K562 (cell line): ENCODE results near the gene COMMD9. TPM values are rescaled to one million over a fixed set of nuclear protein-coding genes. Genes with fewer than 3 reads are reported as not detected.

Experiments
- ATAC-seq: fragments of 200-7000 bp; cut with Tn5 transposase; 3 replicates; pipeline ENCODE4 v1.9.1; 2020; ENCODE audit warnings: moderate library complexity
- BruUV-seq: library from RNA; stranded (reverse); fragments of 400-500 nt; replicated peaks from 2 replicates; lab custom pipeline; 2021; lab: Mats Ljungman, UMichigan
- CTCF ChIA-PET: fragments of 300-600 bp; formaldehyde crosslinking; extraction: SDS; loops from one replicate; lab custom pipeline; 2021; ENCODE audit warnings: low intra/inter-chr PET ratio; lab: Yijun Ruan, JAX
- POLR2A ChIA-PET: fragments of 300-600, 350-650 bp; sonication (Branson Sonifier 250); formaldehyde crosslinking; extraction: SDS; loops from one replicate; lab custom pipeline; 2021; ENCODE audit warnings: antibody characterized with exemption, inconsistent platforms; lab: Yijun Ruan, JAX
- DNase-seq, 4 experiments: peaks; one replicate each; pipeline versions ENCODE4 v3.0.0 to v3.0.0-alpha.2; 2011 to 2018; ENCODE audit warnings: low spot score in 3 of 4, mixed read lengths in 3 of 4; ENCODE audit errors: extremely low read depth in 1 of 4
- FAIRE-seq: peaks from 2 replicates; lab custom pipeline; 2011; peaks lifted over from hg19 to GRCh38; lab: Jason Lieb, UNC
- H2AFZ ChIP-seq: 2 replicates; pipeline ENCODE4 v1.6.0; 2011; ENCODE audit warnings: low read depth, low read length, control low read depth, inconsistent platforms
- H3K27ac ChIP-seq: fragments of 200-600 bp; 3 replicates; pipeline ENCODE4 v1.8.0; 2011; ENCODE audit warnings: low read depth, mild to moderate bottlenecking, control low read depth, inconsistent platforms, low read length, moderate library complexity, mixed read lengths; ENCODE audit errors: extremely low read depth
- H3K27me3 ChIP-seq, 2 experiments: fragments of 300-600 bp in 1 of 2; 2 replicates in 1 of 2; 3 replicates in 1 of 2; pipeline versions ENCODE4 v1.6.0 to v1.8.0; 2011; ENCODE audit warnings: inconsistent platforms in 2 of 2, low read length in 2 of 2, mild to moderate bottlenecking in 1 of 2, mixed read lengths in 1 of 2, moderate library complexity in 1 of 2; ENCODE audit not compliant: control insufficient read depth in 2 of 2, insufficient read depth in 2 of 2
- H3K36me3 ChIP-seq: fragments of 300-600 bp; 3 replicates; pipeline ENCODE4 v1.8.0; 2011; ENCODE audit warnings: mild to moderate bottlenecking, low read length, inconsistent platforms; ENCODE audit not compliant: control insufficient read depth, insufficient read depth
- H3K4me1 ChIP-seq, 2 experiments: fragments of 200-600 bp in 1 of 2; replicated peaks in 1 of 2; 2 replicates in 1 of 2; 3 replicates in 1 of 2; pipeline versions ENCODE4 v1.5.1 to v1.8.0; 2011; ENCODE audit warnings: inconsistent platforms in 2 of 2, low read length in 2 of 2, mild to moderate bottlenecking in 1 of 2, mixed read lengths in 1 of 2, moderate library complexity in 1 of 2; ENCODE audit not compliant: control insufficient read depth in 2 of 2, insufficient read depth in 2 of 2
- H3K4me2 ChIP-seq: 2 replicates; pipeline ENCODE4 v1.6.1; 2011; ENCODE audit warnings: low read length, control low read depth, inconsistent platforms, mixed read lengths; ENCODE audit not compliant: insufficient read depth
- H3K4me3 ChIP-seq: fragments of 200-600 bp; sonication (generic), shearing (Covaris generic); 2 replicates; pipeline ENCODE4 v1.5.1; 2016; ENCODE audit warnings: control low read depth, inconsistent platforms
- H3K79me2 ChIP-seq: fragments of 200-600 bp; 3 replicates; pipeline ENCODE4 v1.8.0; 2011; ENCODE audit warnings: low read length, inconsistent platforms; ENCODE audit not compliant: control insufficient read depth, insufficient read depth
- H3K9ac ChIP-seq, 2 experiments: 2 replicates each; pipeline versions ENCODE4 v1.6.0 to v1.6.1; 2011; ENCODE audit warnings: low read depth in 2 of 2, low read length in 2 of 2, control low read depth in 1 of 2, inconsistent platforms in 1 of 2, mild to moderate bottlenecking in 1 of 2, mixed read lengths in 1 of 2; ENCODE audit not compliant: insufficient read depth in 1 of 2
- H3K9me1 ChIP-seq: one replicate; pipeline ENCODE4 v1.6.0; 2011; ENCODE audit warnings: inconsistent platforms, mild to moderate bottlenecking, low read length, moderate library complexity; ENCODE audit not compliant: control insufficient read depth, insufficient read depth
- H3K9me3 ChIP-seq: replicated peaks from 2 replicates; pipeline ENCODE4 v1.5.1; 2011; ENCODE audit warnings: low read depth, low read length, inconsistent platforms; ENCODE audit not compliant: control insufficient read depth, insufficient read depth
- H4K20me1 ChIP-seq: replicated peaks from 2 replicates; pipeline ENCODE4 v1.6.1; 2011; ENCODE audit warnings: low read length, inconsistent platforms, mixed read lengths; ENCODE audit not compliant: control insufficient read depth, insufficient read depth
- DDX20 ChIP-seq: fragments of 450-650 bp; IDR thresholded peaks from 2 replicates; pipeline ENCODE4 v1.6.1; 2016; ENCODE audit warnings: missing genetic modification characterization, low read depth, mild to moderate bottlenecking, missing compliant biosample characterization, moderate library complexity
- GTF2F1 ChIP-seq: IDR thresholded peaks from 2 replicates; pipeline ENCODE4 v1.6.1; 2011; ENCODE audit warnings: low read depth, low read length, improper control_type of control experiment
- PTRF ChIP-seq: fragments of 450-650 bp; IDR thresholded peaks from 2 replicates; pipeline ENCODE4 v1.6.1; 2016; ENCODE audit warnings: mild to moderate bottlenecking, missing genetic modification characterization, missing compliant biosample characterization
- PTTG1 ChIP-seq: fragments of 450-650 bp; IDR thresholded peaks from 2 replicates; pipeline ENCODE4 v1.6.1; 2016; ENCODE audit warnings: low read depth, mild to moderate bottlenecking, missing genetic modification characterization, missing compliant biosample characterization
- RBM25 ChIP-seq: fragments of 200-400 bp; formaldehyde crosslinking; IDR thresholded peaks from 2 replicates; pipeline ENCODE4 v1.6.1; 2018; ENCODE audit warnings: low read length, low read depth, moderate library complexity; ENCODE audit not compliant: severe bottlenecking
- TAF7 ChIP-seq: fragments of 450-650 bp; IDR thresholded peaks from 2 replicates; pipeline ENCODE4 v1.6.1; 2016; ENCODE audit warnings: missing genetic modification characterization, missing compliant biosample characterization
- YY1 ChIP-seq, 3 experiments: IDR thresholded peaks; 2 replicates each; pipeline ENCODE4 v1.6.1; 2011; ENCODE audit warnings: low read length in 2 of 3, mild to moderate bottlenecking in 2 of 3, moderate library complexity in 2 of 3, borderline replicate concordance in 1 of 3, control low read depth in 1 of 3, low read depth in 1 of 3; ENCODE audit not compliant: insufficient read depth in 3 of 3, insufficient replicate concordance in 2 of 3, control insufficient read depth in 1 of 3, insufficient read length in 1 of 3; ENCODE audit errors: extremely low read depth in 1 of 3
- ZBTB33 ChIP-seq: sonication (generic); formaldehyde crosslinking; IDR thresholded peaks from 2 replicates; pipeline ENCODE4 v1.8.1; 2023; ENCODE audit warnings: mild to moderate bottlenecking, missing genetic modification reagents
- ZNF184 ChIP-seq: sonication (generic); formaldehyde crosslinking; IDR thresholded peaks from 2 replicates; pipeline ENCODE4 v1.5.0; 2020; ENCODE audit warnings: missing genetic modification reagents
- ZNF24 ChIP-seq: fragments of 450-650 bp; IDR thresholded peaks from 2 replicates; pipeline ENCODE4 v1.6.1; 2016
- ZNF324 ChIP-seq: fragments of 250-450 bp; sonication (Bioruptor Pico); IDR thresholded peaks from 2 replicates; pipeline ENCODE4 v1.4.0; 2020; ENCODE audit warnings: mild to moderate bottlenecking
- whole genome bisulfite sequencing: fragments of 100-300 bp; shearing (Covaris generic); methylation state at CpG from one replicate; pipeline ENCODE4 v1.1.6; 2016; ENCODE audit warnings: low coverage, mixed read lengths; ENCODE audit not compliant: insufficient coverage; ENCODE audit errors: missing lambda C conversion rate; 5-methylcytosine and 5-hydroxymethylcytosine counted together
- in situ Hi-C: fragments of 300-500 bp; cut with MboI; formaldehyde crosslinking; loops from 4 replicates; pipeline ENCODE4 v1.15.0; 2018; ENCODE audit warnings: inconsistent platforms, mixed read lengths
- intact Hi-C: fragments of 100-400 bp; cut with micrococcal nuclease; formaldehyde crosslinking; loops from 2 replicates; pipeline ENCODE4 v1.14.2; 2022
- polyA plus RNA-seq, 8 experiments: library from polyadenylated mRNA; depleted of rRNA in 4 of 8; stranded (reverse) in 5 of 8; unstranded in 3 of 8; fragments of >200 nt; fragmentation: Nextera tagmentation in 2 of 8; fragmentation: Illumina TruSeq in 1 of 8; extraction: Ambion mirVana in 2 of 8; extraction: Trizol in 1 of 8; gene quantifications; 2 replicates each; pipeline versions ENCODE4 v1.2.1 to v1.2.3, GENCODE V29; 2011 to 2014; ENCODE audit warnings: inconsistent platforms in 1 of 8, missing spikeins in 1 of 8
- total RNA-seq, 7 experiments: library from RNA; depleted of rRNA in 6 of 7; stranded (reverse); fragments of >200 nt in 6 of 7; fragmentation: Illumina TruSeq in 2 of 7; extraction: Trizol in 2 of 7; gene quantifications; 2 replicates each; pipeline versions ENCODE4 v1.2.1 to v1.2.3, GENCODE V29; 2011 to 2021; ENCODE audit warnings: low replicate concordance in 1 of 7
- TF ChIP-seq, protein P1 (sequence below): sonication (generic); formaldehyde crosslinking; IDR thresholded peaks from 2 replicates; pipeline ENCODE4 v1.8.0; 2022; ENCODE audit warnings: mild to moderate bottlenecking, missing genetic modification reagents

Gene COMMD9
- total and polyA plus RNA-seq, 9 of the 15 experiments (the other 6 are each of a cell fraction or from before 2014, with no cell fraction given): 27.3 to 121 (median 48.0) TPM

DNA sequence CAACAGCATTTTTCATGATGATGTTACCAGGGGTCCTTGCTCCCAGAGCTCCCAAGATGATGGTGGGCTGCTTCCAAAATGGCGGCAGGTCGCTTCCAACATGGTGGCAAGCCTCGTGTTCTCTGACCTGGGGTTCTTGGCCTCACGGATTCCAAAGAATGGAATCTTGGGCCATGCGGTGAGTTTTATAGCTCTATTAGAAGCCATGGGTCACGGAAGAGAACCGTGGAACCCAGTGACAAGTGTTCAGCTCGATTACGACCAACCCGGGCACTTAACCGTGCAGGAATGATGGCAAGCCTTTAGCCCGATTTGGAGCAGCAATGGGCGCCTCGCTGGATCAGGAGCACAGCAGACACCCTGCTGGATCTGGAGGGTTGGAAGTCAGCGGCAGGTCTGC lies 35.7 kb upstream of the COMMD9 start (continued):
- peak in 2 of 3 experiments; percentile 14 to 84 for TF ChIP-seq YY1 (IDR thresholded peaks at IDR 0.05; ENCODE audit: borderline replicate concordance in 1 of 3, control insufficient read depth in 1 of 3, extremely low read depth in 1 of 3, insufficient read depth in 3 of 3, insufficient read length in 1 of 3, insufficient replicate concordance in 2 of 3, low read depth in 1 of 3, low read length in 2 of 3)
- peak; percentile 80; the same call in 1 of the 2 replicates for TF ChIP-seq TAF7 (tag)
- TF ChIP-seq, protein P1, sequence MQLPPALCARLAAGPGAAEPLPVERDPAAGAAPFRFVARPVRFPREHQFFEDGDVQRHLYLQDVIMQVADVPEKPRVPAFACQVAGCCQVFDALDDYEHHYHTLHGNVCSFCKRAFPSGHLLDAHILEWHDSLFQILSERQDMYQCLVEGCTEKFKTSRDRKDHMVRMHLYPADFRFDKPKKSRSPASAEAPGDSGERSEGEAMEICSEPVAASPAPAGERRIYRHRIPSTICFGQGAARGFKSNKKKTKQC (CRISPR knock-in tag): peak; percentile 60; the same call in 1 of the 2 replicates
- 0 out of 2 replicates have a peak, but pooled peaks have one; percentile 42 for TF ChIP-seq PTTG1 (tag)

- no peaks in the 10 kb centered on the region for H3K79me2 ChIP-seq
- no peak for DNase-seq
- no peaks in the 10 kb centered on the region for H3K9me1 ChIP-seq
- ChIA-PET POLR2A (no interaction called here), CTCF (no interaction called here)
- no peaks in the 10 kb centered on the region for H4K20me1 ChIP-seq
- no peak for ATAC-seq
- no peaks in the 10 kb centered on the region for H3K9me3 ChIP-seq
- no TSS peak for BruUV-seq
- intact Hi-C loops (no loop called here), in situ Hi-C loops (no loop called here)
- H3K4me2 ChIP-seq: no peak overlapping the region
- no peak for FAIRE-seq
- 0% methylated on average over 2 of the region's 2 CpGs for WGBS
- H3K9ac ChIP-seq: no peak overlapping the region
- no peak overlapping the region for H3K4me3 ChIP-seq
- H2AFZ ChIP-seq: no peak overlapping the region
- no peaks in the 10 kb centered on the region for H3K36me3 ChIP-seq
- TF ChIP-seq ZNF24: no peak
- no peak for TF ChIP-seq PTRF (tag)
- TF ChIP-seq ZBTB33 (CRISPR knock-in tag): no peak
- no peak for TF ChIP-seq RBM25
- TF ChIP-seq GTF2F1: no peak
- TF ChIP-seq ZNF324 (CRISPR knock-in tag): no peak
- no peak for TF ChIP-seq DDX20 (tag)
- no peak for TF ChIP-seq ZNF184 (CRISPR knock-in tag)
- H3K27ac ChIP-seq: no peak overlapping the region
- peaks cover 13 to 20% of the 10 kb centered on the region in 2 experiments; a peak in 3 of 5 replicates for H3K27me3 ChIP-seq
- no peaks in the 10 kb centered on the region for H3K4me1 ChIP-seq
Observed at GRCh38 chr11:36317992-36318391, 28.8 kb upstream of the COMMD9 start.
